SK-N-SH (cell line): ENCODE data around the gene C1GALT1.

Source experiments
- EP300 ChIP-seq, 2 experiments: IDR thresholded peaks; 2 replicates each; pipeline versions ENCODE4 v1.4.0 to v1.6.1; 2012; ENCODE audit warnings: borderline replicate concordance in 1 of 2, low read depth in 1 of 2, low read length in 1 of 2
- EZH2phosphoT487 ChIP-seq: fragments of 200-600 bp; sonication (generic); IDR thresholded peaks from 2 replicates; pipeline ENCODE4 v1.6.1; 2017; ENCODE audit warnings: low read depth, mixed run types, mild to moderate bottlenecking, antibody characterized with exemption, moderate library complexity, borderline replicate concordance
- FOXJ3 ChIP-seq: sonication (generic); formaldehyde crosslinking; IDR thresholded peaks from 2 replicates; pipeline ENCODE4 v1.5.1; 2020; ENCODE audit warnings: mild to moderate bottlenecking, missing genetic modification reagents
- POLR2AphosphoS5 ChIP-seq: IDR thresholded peaks from 2 replicates; pipeline ENCODE4 v1.6.1; 2012; ENCODE audit warnings: low read depth, low read length
- REST ChIP-seq: IDR thresholded peaks from 2 replicates; pipeline ENCODE4 v1.6.1; 2012; ENCODE audit warnings: mild to moderate bottlenecking, low read depth, low read length, moderate library complexity
- RFX5 ChIP-seq: IDR thresholded peaks from 2 replicates; pipeline ENCODE4 v1.6.1; 2012; ENCODE audit warnings: mild to moderate bottlenecking, improper control_type of control experiment, low read length
- ZBTB33 ChIP-seq: IDR thresholded peaks from 2 replicates; pipeline ENCODE4 v1.4.0; 2012; ENCODE audit warnings: low read depth, borderline replicate concordance
- TF ChIP-seq, protein P1 (sequence below): fragments of 200-600 bp; sonication (generic); IDR thresholded peaks from 2 replicates; pipeline ENCODE4 v1.6.1; 2017; ENCODE audit warnings: antibody characterized with exemption, mild to moderate bottlenecking, moderate library complexity
- TF ChIP-seq, protein P2 (sequence below): IDR thresholded peaks from 2 replicates; pipeline ENCODE4 v1.4.0; 2012; ENCODE audit warnings: low read depth
- TF ChIP-seq, protein P3 (sequence below): fragments of 150-350 bp; IDR thresholded peaks from 2 replicates; pipeline ENCODE4 v1.6.1; 2017; ENCODE audit warnings: antibody characterized with exemption, low read length, low read depth, borderline replicate concordance

DNA sequence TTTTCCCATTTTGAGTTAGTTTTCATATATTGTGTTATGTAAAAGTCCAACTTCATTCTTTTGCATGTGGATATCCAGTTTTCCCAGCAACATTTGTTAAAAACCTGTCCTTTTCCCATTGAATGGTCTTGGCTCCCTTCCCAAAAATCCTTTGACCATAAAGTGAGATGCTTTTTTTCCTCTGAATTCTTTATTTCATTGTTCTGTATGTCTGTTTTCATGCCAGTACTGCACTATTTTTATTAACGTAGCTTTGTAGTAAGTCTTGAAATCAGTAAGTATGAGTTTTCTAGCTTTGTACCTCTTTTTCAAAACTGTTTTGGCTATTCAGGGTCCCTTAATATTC, 20.0 kb downstream of the C1GALT1 start:
- TF ChIP-seq REST (no peak), POLR2AphosphoS5 (no peak), EZH2phosphoT487 (no peak), FOXJ3 (CRISPR knock-in tag) (no peak), EP300 (IDR thresholded peaks at IDR 0.05; ENCODE audit: borderline replicate concordance in 1 of 2, low read depth in 1 of 2, low read length in 1 of 2) (no peak), RFX5 (no peak), ZBTB33 (no peak)
- TF ChIP-seq, protein P1, sequence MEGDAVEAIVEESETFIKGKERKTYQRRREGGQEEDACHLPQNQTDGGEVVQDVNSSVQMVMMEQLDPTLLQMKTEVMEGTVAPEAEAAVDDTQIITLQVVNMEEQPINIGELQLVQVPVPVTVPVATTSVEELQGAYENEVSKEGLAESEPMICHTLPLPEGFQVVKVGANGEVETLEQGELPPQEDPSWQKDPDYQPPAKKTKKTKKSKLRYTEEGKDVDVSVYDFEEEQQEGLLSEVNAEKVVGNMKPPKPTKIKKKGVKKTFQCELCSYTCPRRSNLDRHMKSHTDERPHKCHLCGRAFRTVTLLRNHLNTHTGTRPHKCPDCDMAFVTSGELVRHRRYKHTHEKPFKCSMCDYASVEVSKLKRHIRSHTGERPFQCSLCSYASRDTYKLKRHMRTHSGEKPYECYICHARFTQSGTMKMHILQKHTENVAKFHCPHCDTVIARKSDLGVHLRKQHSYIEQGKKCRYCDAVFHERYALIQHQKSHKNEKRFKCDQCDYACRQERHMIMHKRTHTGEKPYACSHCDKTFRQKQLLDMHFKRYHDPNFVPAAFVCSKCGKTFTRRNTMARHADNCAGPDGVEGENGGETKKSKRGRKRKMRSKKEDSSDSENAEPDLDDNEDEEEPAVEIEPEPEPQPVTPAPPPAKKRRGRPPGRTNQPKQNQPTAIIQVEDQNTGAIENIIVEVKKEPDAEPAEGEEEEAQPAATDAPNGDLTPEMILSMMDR: no peak
- TF ChIP-seq, protein P2, sequence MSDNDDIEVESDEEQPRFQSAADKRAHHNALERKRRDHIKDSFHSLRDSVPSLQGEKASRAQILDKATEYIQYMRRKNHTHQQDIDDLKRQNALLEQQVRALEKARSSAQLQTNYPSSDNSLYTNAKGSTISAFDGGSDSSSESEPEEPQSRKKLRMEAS: no peak
- TF ChIP-seq, protein P3, sequence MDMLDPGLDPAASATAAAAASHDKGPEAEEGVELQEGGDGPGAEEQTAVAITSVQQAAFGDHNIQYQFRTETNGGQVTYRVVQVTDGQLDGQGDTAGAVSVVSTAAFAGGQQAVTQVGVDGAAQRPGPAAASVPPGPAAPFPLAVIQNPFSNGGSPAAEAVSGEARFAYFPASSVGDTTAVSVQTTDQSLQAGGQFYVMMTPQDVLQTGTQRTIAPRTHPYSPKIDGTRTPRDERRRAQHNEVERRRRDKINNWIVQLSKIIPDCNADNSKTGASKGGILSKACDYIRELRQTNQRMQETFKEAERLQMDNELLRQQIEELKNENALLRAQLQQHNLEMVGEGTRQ: no peak
